ENCODE measurements around the gene GPR22.

The GPR22 gene

DNA sequence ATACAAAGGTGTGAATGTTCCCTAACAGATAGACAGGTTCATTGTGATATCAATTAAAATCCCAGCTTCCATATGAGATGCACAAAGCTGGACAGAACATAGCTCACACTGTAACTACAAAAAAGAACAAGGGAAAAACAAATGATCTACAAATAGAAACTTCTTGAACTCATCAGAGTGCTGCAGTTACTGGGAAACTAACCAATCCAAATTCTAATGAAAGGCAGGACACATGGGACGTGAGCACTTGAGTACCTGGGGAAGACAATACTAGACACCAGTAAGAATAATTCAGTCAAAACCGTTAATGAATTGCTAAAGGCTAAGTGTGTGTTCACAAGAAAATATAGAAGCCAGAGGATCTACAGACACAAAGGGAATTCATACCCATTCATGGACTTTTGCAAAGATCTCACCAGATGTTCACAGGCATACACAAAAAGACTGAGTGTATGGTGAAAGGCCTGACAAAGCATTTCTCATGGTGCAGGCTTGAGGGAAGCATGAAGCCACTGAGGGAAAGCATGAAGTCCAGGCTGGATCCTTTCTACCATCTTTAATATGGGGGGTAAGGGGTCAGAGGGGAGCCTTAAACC lies 7.8 kb upstream of the GPR22 start:
- no peak for DNase-seq (ENCODE audit: low spot score)
- TF ChIP-seq, protein P1, sequence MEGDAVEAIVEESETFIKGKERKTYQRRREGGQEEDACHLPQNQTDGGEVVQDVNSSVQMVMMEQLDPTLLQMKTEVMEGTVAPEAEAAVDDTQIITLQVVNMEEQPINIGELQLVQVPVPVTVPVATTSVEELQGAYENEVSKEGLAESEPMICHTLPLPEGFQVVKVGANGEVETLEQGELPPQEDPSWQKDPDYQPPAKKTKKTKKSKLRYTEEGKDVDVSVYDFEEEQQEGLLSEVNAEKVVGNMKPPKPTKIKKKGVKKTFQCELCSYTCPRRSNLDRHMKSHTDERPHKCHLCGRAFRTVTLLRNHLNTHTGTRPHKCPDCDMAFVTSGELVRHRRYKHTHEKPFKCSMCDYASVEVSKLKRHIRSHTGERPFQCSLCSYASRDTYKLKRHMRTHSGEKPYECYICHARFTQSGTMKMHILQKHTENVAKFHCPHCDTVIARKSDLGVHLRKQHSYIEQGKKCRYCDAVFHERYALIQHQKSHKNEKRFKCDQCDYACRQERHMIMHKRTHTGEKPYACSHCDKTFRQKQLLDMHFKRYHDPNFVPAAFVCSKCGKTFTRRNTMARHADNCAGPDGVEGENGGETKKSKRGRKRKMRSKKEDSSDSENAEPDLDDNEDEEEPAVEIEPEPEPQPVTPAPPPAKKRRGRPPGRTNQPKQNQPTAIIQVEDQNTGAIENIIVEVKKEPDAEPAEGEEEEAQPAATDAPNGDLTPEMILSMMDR (IDR thresholded peaks at IDR 0.05; ENCODE audit: borderline replicate concordance, control extremely low read depth, extremely low read depth, insufficient read depth, missing control alignments): no peak
- in situ Hi-C loops (cut with MboI; ENCODE audit: low sequenced_read_pairs, unreplicated experiment): no loop called here

GRCh38 chr7:107463139-107464078 lies 6.4 kb upstream of the GPR22 start:
- DNase-seq (ENCODE audit: low spot score): peak; percentile 9
- in situ Hi-C loops (cut with MboI; ENCODE audit: low sequenced_read_pairs, unreplicated experiment): no loop called here
- TF ChIP-seq, protein P1 (IDR thresholded peaks at IDR 0.05; ENCODE audit: borderline replicate concordance, control extremely low read depth, extremely low read depth, insufficient read depth, missing control alignments): peak; percentile 67

- TF ChIP-seq, protein P1 (IDR thresholded peaks at IDR 0.05; ENCODE audit: borderline replicate concordance, control extremely low read depth, extremely low read depth, insufficient read depth, missing control alignments): no peak
- no peak for DNase-seq (ENCODE audit: low spot score)
- in situ Hi-C loops (cut with MboI; ENCODE audit: low sequenced_read_pairs, unreplicated experiment): no loop called here
Observed at GRCh38 chr7:107464666-107465226, 5.1 kb upstream of the GPR22 start.

- TF ChIP-seq, protein P1 (IDR thresholded peaks at IDR 0.05; ENCODE audit: borderline replicate concordance, control extremely low read depth, extremely low read depth, insufficient read depth, missing control alignments): no peak
- in situ Hi-C loops (cut with MboI; ENCODE audit: low sequenced_read_pairs, unreplicated experiment): no loop called here
Observed at GRCh38 chr7:107467972-107468371, 1.9 kb upstream of the GPR22 start.

GRCh38 chr7:107468824-107469223 lies 1.0 kb upstream of the GPR22 start:
- TF ChIP-seq, protein P1 (IDR thresholded peaks at IDR 0.05; ENCODE audit: borderline replicate concordance, control extremely low read depth, extremely low read depth, insufficient read depth, missing control alignments): no peak
- in situ Hi-C loops (cut with MboI; ENCODE audit: low sequenced_read_pairs, unreplicated experiment): no loop called here
- DNase-seq (ENCODE audit: low spot score): no peak

More at GRCh38 chr7:107467972-107468371, 1.9 kb upstream of the GPR22 start:
- DNase-seq (ENCODE audit: low spot score): no peak

DNA sequence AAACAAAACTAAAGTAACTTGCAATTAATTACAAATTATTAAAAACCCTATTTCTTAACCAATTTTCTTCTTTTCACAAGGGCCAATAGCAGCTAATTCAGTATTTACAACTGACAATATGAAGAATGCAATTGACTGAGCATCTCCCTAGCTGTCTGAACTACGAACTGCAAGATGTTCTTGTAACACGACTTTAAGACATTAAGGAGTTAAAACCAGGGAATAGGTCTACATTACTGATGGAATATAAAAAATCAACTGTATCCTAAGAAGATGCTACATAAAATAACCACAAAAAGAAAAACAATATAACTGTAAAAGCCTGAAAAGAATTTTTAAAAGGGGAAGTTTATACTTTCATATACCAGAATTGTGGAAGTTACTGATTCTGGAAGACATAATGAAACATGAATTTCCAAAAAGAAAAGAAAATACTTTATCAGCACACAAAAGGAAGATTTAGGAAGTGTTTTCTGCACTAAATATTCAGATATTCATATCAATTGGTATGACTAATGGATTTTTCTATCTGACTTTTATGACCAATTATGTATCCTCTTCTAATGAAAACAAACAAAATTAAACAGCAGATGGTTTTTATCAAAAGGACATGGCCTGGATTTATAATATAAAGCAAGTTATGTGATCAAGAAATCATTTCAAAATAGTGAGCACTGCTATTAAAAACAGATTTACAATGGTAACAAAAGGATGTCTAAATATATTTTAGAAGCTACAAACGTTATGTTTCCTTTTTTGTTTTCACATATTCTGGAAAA lies 1.6 kb downstream of the GPR22 start:
- DNase-seq (ENCODE audit: low spot score): no peak
- TF ChIP-seq, protein P1 (IDR thresholded peaks at IDR 0.05; ENCODE audit: borderline replicate concordance, control extremely low read depth, extremely low read depth, insufficient read depth, missing control alignments): no peak
- in situ Hi-C loops (cut with MboI; ENCODE audit: low sequenced_read_pairs, unreplicated experiment): no loop called here
